GM12891 (cell line): ENCODE results near the gene STK32B.

Experiments
- DNase-seq: peaks from one replicate; pipeline ENCODE4 v3.0.0; 2011; ENCODE audit warnings: low spot score; ENCODE audit not compliant: insufficient read length
- FAIRE-seq: peaks from 2 replicates; lab custom pipeline; 2011; peaks lifted over from hg19 to GRCh38; lab: Jason Lieb, UNC
- PAX5 ChIP-seq: IDR thresholded peaks from 2 replicates; pipeline ENCODE4 v1.6.1; 2011; ENCODE audit warnings: low read length, moderate library complexity, mild to moderate bottlenecking; ENCODE audit not compliant: insufficient read depth, severe bottlenecking
- POLR2A ChIP-seq: IDR thresholded peaks from 2 replicates; pipeline ENCODE4 v1.6.1; 2011; ENCODE audit warnings: low read depth, low read length, control low read depth
- POLR2AphosphoS5 ChIP-seq: IDR thresholded peaks from 2 replicates; pipeline ENCODE4 v1.6.1; 2011; ENCODE audit warnings: low read depth, low read length, control low read depth
- POU2F2 ChIP-seq: IDR thresholded peaks from 2 replicates; pipeline ENCODE4 v1.6.1; 2011; ENCODE audit warnings: low read depth, mild to moderate bottlenecking, control low read depth, low read length, moderate library complexity
- SPI1 ChIP-seq: IDR thresholded peaks from 2 replicates; pipeline ENCODE4 v1.6.1; 2011; ENCODE audit warnings: low read depth, low read length, control low read depth
- TAF1 ChIP-seq: IDR thresholded peaks from 2 replicates; pipeline ENCODE4 v1.6.1; 2011; ENCODE audit warnings: low read depth, low read length, control low read depth

The STK32B gene

GRCh38 chr4:5463936-5464650 lies 412.8 kb downstream of the STK32B start:
- DNase-seq (no peak), FAIRE-seq (no peak)
- TF ChIP-seq TAF1 (no peak), SPI1 (no peak), POLR2AphosphoS5 (no peak), POU2F2 (no peak), POLR2A (no peak), PAX5 (no peak)

GRCh38 chr4:5465529-5465928 lies 414.2 kb downstream of the STK32B start:
- FAIRE-seq: no peak
- DNase-seq: no peak
- no peak for TF ChIP-seq POU2F2
- no peak for TF ChIP-seq TAF1
- TF ChIP-seq POLR2AphosphoS5: no peak
- no peak for TF ChIP-seq POLR2A

- FAIRE-seq (no peak), DNase-seq (no peak)
- TF ChIP-seq POLR2A: no peak
- no peak for TF ChIP-seq POLR2AphosphoS5
- no peak for TF ChIP-seq TAF1
- no peak for TF ChIP-seq SPI1
- TF ChIP-seq POU2F2: no peak
- no peak for TF ChIP-seq PAX5
Measured at GRCh38 chr4:5465956-5466355, 414.7 kb downstream of the STK32B start.

- DNase-seq: no peak
Measured at GRCh38 chr4:5467111-5467510, 415.8 kb downstream of the STK32B start.

DNA sequence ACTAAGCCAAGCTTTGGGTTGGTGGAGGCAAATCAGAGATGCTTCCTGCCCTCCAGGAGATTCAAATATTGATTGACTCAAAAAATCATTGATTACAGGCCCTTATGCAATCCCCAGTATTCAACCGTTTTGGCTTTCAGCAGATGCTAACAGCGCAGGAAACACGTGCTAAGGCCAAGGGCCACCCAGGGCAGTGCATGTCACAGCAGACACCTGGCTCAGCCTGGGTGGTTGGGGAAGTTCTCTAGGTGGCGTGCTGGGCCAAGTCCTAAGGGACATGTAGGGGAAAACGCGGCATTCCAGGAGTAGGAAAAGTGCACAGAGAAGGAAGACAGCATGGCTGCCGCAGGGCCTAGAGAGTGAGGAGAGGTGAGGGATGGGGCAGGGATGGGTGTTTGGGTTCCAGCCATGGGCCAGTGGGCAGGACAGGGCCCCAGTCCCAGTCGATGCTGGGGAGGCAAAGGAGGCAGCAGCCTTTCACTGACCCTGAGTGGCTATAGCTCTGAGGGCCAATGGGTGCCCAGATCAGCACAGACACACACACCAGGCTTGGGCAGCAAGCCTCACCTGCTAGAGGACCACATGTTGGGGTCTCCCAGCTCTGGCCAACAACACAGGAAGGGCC lies 418.0 kb downstream of the STK32B start:
- no peak for TF ChIP-seq PAX5
- no peak for TF ChIP-seq POLR2AphosphoS5
- no peak for TF ChIP-seq POLR2A
- no peak for TF ChIP-seq POU2F2
- no peak for TF ChIP-seq TAF1
- no peak for TF ChIP-seq SPI1
- FAIRE-seq (no peak), DNase-seq (no peak)

More at GRCh38 chr4:5467111-5467510, 415.8 kb downstream of the STK32B start:
- TF ChIP-seq POU2F2 (no peak), SPI1 (no peak), PAX5 (no peak), POLR2A (no peak), TAF1 (no peak), POLR2AphosphoS5 (no peak)
- FAIRE-seq: no peak

GRCh38 chr4:5469861-5470260 lies 418.6 kb downstream of the STK32B start:
- FAIRE-seq: no peak

DNA sequence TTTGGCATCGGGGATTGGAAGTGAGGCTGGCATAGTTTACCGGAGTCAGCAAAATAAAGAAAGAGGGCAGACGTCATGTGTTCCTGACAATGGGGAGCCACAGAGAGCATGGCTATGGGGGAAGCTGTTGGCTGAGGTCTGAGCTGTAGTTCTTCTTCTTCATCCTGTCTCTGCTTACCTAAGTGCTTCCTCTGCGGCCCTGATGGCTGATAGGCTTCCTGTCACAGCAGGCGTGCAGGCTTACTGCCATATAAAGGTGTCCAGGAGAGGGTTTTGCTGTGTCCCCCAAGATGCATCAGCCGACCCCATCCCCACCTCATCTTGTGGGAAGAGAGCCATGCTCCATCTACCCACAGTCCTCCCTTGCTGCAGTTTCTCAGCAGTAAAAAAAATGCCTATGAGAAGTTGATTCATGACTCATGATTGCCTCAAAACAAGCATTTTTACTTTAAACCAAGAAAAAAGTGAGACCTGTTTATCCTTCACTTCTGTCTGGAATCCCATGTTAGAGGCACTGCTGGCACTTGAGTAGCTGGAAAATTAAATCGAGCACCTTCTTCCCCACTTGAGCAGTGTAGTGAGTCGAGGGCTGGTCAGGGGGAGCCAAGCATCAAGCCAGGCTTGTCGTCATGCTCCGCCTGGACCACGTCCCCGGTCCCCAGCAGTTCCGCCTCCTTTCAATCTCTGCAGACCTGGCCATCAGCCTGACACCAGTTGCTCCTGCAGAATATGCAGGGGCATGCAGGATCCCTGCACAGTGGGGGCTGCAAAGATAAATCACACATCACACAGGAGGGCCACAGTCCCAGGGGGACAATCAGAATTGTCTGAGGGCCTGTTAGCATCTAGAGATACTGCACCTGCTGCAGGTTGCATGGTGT lies 419.3 kb downstream of the STK32B start:
- DNase-seq (no peak), FAIRE-seq (no peak)
- TF ChIP-seq POU2F2: no peak

More at GRCh38 chr4:5469861-5470260, 418.6 kb downstream of the STK32B start:
- no peak for DNase-seq
- TF ChIP-seq TAF1 (no peak), POLR2AphosphoS5 (no peak), POLR2A (no peak), POU2F2 (no peak), PAX5 (no peak), SPI1 (no peak)

DNA sequence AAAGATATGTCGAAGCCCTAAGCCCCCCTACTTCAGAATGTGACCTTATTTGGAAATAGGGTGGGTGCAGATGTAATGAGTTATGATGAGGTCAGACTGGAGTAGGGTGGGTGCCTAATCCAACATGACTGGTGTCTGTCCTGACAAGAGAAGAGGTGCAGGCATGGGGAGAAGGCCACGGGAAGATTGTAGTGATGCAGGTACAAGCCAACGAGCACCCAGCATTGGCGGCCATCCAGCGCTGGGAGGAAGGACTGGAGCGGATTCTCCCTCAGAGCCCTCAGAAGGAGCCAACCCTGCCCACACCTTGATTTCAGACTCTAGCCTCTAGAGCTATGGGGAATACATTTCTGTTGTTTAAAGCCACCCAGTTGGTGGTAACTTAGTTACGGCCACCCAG lies 419.9 kb downstream of the STK32B start:
- DNase-seq: no peak
- TF ChIP-seq TAF1 (no peak), POLR2A (no peak), POLR2AphosphoS5 (no peak), SPI1 (no peak), PAX5 (no peak), POU2F2 (no peak)
- no peak for FAIRE-seq

GRCh38 chr4:5471691-5472090 lies 420.4 kb downstream of the STK32B start:
- FAIRE-seq (no peak), DNase-seq (no peak)
- TF ChIP-seq POU2F2: no peak
- TF ChIP-seq SPI1: no peak
- TF ChIP-seq POLR2AphosphoS5: no peak
- no peak for TF ChIP-seq PAX5
- TF ChIP-seq TAF1: no peak
- TF ChIP-seq POLR2A: no peak

- TF ChIP-seq POLR2A (no peak), TAF1 (no peak), PAX5 (no peak), POU2F2 (no peak), SPI1 (no peak), POLR2AphosphoS5 (no peak)
- no peak for FAIRE-seq
- no peak for DNase-seq
Measured at GRCh38 chr4:5472160-5472591, 420.9 kb downstream of the STK32B start.
